Lower leg skin (tissue), 3 donors: ENCODE measurements around the gene KLHL25.

Experiments
- POLR2A ChIP-seq, 2 donors: fragments of 450-650 bp; IDR thresholded peaks; one replicate each; pipeline ENCODE4 v1.6.1; 2016 to 2017; ENCODE audit warnings: antibody characterized with exemption in 2 of 2, mild to moderate bottlenecking in 1 of 2, moderate library complexity in 1 of 2
- TF ChIP-seq, protein P1 (sequence below), 3 donors: fragments of 450-650 bp; IDR thresholded peaks; one replicate each; pipeline ENCODE4 v1.5.1; 2016; ENCODE audit warnings: antibody characterized with exemption in 3 of 3, mild to moderate bottlenecking in 3 of 3, moderate library complexity in 2 of 3

DNA sequence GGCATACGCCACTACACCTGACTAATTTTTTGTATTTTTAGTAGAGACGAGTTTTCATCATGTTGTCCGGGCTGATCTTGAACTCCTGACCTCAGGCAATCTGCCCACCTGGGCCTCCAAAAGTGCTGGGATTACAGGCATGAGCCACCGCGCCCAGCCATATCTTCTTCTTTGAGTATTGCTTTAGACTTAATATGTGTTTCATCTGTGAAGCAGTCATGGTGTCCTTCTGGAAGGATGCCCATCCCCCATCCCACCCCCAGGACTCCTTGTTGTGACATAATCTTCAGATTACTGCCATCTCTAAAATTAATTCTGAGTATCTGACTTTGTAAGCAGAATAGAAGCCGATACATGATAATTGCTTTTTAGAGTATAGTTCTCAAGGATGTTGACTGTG, 57.7 kb downstream of the KLHL25 start:
- TF ChIP-seq, protein P1, sequence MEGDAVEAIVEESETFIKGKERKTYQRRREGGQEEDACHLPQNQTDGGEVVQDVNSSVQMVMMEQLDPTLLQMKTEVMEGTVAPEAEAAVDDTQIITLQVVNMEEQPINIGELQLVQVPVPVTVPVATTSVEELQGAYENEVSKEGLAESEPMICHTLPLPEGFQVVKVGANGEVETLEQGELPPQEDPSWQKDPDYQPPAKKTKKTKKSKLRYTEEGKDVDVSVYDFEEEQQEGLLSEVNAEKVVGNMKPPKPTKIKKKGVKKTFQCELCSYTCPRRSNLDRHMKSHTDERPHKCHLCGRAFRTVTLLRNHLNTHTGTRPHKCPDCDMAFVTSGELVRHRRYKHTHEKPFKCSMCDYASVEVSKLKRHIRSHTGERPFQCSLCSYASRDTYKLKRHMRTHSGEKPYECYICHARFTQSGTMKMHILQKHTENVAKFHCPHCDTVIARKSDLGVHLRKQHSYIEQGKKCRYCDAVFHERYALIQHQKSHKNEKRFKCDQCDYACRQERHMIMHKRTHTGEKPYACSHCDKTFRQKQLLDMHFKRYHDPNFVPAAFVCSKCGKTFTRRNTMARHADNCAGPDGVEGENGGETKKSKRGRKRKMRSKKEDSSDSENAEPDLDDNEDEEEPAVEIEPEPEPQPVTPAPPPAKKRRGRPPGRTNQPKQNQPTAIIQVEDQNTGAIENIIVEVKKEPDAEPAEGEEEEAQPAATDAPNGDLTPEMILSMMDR (IDR thresholded peaks at IDR 0.05) = no peak
- TF ChIP-seq POLR2A (IDR thresholded peaks at IDR 0.05) = no peak
